Raji (cell line): ENCODE results near the gene TDRD10.

Experiments
- POLR2A ChIP-seq: IDR thresholded peaks from 2 replicates; pipeline ENCODE4 v1.6.1; 2011; ENCODE audit warnings: low read depth, low read length, control low read depth; ENCODE audit not compliant: insufficient read depth

TDRD10 gene

DNA sequence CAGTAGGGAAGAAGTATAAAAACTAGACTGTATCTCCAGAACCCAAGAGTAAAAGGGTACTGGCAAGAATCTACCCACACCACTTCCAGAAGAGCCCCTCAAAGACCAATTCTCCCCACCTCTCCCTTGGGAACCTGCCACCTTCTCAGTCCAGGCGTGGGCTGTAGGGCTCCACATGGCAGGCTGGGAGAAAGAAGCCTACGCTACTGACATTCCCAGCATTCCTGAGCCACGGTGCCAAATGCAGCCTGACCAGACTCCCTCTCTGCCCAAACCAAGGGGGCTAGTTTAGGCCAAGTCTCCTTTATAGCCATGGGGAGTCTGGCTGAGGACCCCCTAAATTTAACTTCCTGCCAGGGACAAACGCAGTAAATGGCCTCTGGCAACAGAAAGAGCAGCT is 54.4 kb downstream of the TDRD10 start:
- TF ChIP-seq POLR2A = no peak

- 0 out of 2 replicates have a peak, but pooled peaks have one; percentile 28 for TF ChIP-seq POLR2A
Measured at GRCh38 chr1:154557248-154557938, 55.4 kb downstream of the TDRD10 start.

GRCh38 chr1:154557939-154558719 is 56.1 kb downstream of the TDRD10 start, which contains the start of gene UBE2Q1:
UBE2Q1 (minus strand) TSS chr1:154558662; CDS start chr1:154558553, 109 bp downstream.
- TF ChIP-seq POLR2A = no peak

GRCh38 chr1:154558720-154559465 is 56.9 kb downstream of the TDRD10 start:
- peak; percentile 76 for TF ChIP-seq POLR2A

DNA sequence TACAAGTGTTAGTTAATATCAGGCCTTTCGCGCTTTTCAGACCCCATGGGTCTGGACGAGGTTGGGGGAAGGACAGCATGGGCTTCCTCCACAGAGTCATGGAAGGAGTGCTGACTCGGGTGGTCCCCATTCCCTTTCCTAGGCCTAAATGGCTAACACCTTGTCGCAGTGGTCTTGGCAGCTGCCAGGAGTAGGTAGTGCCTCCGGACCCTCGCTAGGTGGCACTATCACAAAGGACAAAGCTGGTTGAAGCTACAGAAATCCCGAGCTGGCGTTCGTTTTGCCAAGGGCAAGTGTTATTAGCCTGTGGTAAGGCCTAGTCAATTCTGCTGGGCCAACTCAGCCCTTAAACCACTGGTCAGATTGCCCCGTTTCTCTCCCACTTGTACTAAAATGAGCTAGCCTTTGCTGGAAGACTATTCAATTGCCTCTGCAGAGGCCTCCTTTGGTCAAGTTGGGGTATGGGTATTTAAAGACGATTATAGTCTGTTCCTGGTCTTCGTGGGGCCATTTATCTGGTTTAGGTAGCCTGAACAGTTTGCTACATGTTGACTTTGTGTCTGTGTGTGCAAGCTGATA is 57.5 kb downstream of the TDRD10 start:
- TF ChIP-seq POLR2A = no peak

DNA sequence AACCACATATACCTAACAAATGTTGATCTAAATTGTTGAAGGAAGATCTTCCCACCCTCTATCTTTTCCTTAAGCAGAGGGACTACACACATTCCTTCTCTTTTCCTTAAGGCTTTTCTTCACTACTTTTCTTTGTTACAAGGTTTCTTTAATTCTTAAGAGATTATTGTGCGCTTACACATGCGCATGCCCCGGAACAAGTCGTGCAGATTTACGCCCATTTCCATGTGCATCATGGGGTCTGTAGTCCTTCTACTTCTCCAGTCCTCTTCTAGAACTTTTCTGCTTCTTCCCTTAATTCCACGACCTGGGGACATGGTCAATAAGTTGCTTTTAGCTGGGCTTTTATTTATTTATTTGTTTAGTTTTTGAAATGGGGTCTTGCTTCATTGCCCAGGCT is 63.9 kb downstream of the TDRD10 start:
- no peak for TF ChIP-seq POLR2A

- TF ChIP-seq POLR2A = no peak
Measured at GRCh38 chr1:154567386-154568156, 65.6 kb downstream of the TDRD10 start, which contains the start of gene CHRNB2. CHRNB2 (plus strand) TSS chr1:154567778; CDS start chr1:154568045, 267 bp downstream.

GRCh38 chr1:154568157-154568815 is 66.3 kb downstream of the TDRD10 start:
- no peak for TF ChIP-seq POLR2A

DNA sequence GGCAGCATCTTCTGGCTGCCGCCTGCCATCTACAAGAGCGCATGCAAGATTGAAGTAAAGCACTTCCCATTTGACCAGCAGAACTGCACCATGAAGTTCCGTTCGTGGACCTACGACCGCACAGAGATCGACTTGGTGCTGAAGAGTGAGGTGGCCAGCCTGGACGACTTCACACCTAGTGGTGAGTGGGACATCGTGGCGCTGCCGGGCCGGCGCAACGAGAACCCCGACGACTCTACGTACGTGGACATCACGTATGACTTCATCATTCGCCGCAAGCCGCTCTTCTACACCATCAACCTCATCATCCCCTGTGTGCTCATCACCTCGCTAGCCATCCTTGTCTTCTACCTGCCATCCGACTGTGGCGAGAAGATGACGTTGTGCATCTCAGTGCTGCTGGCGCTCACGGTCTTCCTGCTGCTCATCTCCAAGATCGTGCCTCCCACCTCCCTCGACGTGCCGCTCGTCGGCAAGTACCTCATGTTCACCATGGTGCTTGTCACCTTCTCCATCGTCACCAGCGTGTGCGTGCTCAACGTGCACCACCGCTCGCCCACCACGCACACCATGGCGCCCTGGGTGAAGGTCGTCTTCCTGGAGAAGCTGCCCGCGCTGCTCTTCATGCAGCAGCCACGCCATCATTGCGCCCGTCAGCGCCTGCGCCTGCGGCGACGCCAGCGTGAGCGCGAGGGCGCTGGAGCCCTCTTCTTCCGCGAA is 69.4 kb downstream of the TDRD10 start:
- no peak for TF ChIP-seq POLR2A

DNA sequence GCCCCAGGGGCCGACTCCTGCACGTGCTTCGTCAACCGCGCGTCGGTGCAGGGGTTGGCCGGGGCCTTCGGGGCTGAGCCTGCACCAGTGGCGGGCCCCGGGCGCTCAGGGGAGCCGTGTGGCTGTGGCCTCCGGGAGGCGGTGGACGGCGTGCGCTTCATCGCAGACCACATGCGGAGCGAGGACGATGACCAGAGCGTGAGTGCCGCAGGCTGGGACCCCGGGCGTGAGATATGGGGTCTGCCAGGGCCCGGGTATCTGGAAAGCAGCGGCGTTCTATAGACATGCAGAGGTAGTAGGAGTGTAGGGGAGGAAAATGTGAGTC is 69.9 kb downstream of the TDRD10 start:
- TF ChIP-seq POLR2A = no peak

DNA sequence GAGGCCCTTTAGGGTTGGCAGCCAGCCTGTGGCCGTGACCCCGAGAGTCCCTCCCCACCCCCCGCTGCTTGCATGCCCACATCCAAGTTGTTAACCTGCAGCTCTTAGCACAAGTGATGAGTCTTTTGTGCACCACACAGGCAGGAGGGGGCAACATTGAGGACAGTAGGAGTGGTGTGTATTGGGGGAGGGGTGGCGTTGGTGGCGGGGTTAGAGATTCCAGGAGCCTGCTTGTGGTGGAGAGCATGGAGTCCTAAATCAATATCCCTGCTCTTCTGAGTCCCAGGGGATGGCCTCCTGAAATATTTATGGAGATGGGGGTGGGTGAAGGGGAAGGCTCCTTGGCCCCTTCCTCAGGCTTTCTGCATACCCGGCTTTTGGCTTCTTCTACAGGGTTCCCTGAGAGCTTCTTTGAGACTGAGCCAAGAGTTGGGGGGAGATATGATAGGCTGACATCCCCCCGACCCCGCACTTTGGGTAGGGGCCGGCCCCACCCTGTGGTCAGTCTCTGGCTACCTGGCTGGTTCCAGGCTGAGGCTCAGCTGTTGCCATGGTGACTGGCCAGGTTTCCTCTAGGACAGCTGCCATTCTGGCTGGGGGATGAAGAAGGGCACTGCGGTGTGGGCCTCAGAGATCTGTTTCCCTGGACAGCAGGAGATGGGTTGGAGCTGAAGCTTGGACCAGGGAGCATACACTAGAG is 70.6 kb downstream of the TDRD10 start:
- TF ChIP-seq POLR2A = no peak

- no peak for TF ChIP-seq POLR2A
Measured at GRCh38 chr1:154573168-154573510, 71.1 kb downstream of the TDRD10 start.

DNA sequence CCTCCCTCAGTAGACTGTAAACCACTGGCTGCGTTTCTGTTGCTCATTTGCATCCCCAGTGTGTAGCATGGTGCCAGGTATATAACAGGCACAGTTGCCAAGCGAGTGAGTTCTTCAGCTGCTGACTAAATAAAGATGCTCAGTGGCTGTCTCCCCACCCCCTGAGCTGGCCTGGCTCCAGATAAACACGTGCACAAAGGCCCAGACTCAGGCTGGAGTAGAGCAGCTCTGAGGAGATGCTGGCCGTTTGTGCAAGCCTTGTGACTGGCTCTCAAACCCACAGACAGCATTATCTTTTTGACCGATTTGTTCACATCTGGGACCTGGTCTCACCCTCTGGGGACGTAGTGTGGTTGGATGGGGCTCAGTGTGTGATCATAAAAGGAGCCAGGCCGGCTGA is 72.7 kb downstream of the TDRD10 start:
- peak; percentile 80 for TF ChIP-seq POLR2A

DNA sequence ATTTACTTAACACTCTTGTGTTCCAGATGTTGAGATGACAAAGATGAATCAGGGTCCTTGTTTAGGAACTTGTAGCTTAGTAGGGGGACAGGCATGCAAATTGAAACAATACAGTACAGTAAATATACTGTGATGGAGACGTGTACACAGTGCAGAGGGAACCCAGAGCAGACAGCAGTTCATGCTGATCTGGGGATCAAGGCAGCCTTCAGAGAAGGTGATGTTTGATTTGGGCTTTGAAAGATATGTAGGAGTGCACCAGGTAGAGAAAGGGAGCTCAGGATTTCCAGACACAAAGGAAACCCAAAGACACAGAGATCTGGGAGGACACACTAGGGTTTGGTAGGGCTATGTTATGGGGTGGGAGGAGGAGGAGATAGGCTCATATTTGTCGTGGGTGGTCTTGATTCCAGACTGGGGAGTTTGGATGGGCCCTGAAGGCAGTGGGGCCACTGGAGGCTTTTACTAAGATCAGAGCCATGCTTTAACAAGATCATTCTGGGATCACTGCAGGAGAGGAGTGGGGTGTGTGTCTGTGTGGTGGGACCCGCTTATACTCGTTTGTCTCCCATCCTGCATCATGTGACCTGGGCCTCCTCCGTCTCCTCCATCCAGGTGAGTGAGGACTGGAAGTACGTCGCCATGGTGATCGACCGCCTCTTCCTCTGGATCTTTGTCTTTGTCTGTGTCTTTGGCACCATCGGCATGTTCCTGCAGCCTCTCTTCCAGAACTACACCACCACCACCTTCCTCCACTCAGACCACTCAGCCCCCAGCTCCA is 73.3 kb downstream of the TDRD10 start:
- no peak for TF ChIP-seq POLR2A
